Mesodermal cell (in vitro differentiated cells): Measurements from ENCODE around the gene FCRL5.
"Not testable (repeated sequence)": the region's sequence is repeated elsewhere in the genome, so short reads cannot be mapped to it uniquely, and the experiment has no call there.

Experiments
- H3K27ac ChIP-seq: 2 replicates; pipeline ENCODE4 v1.7.0; 2013; ENCODE audit warnings: mild to moderate bottlenecking, low read depth, low read length, moderate library complexity; ENCODE audit not compliant: severe bottlenecking
- H3K36me3 ChIP-seq: 2 replicates; pipeline ENCODE4 v1.7.1; 2013; ENCODE audit warnings: mild to moderate bottlenecking, low read length, moderate library complexity; ENCODE audit not compliant: control insufficient read depth, insufficient read depth
- H3K4me1 ChIP-seq: one replicate; pipeline ENCODE4 v1.7.1; 2013; ENCODE audit warnings: mild to moderate bottlenecking, low read length; ENCODE audit not compliant: insufficient read depth, control insufficient read depth, poor library complexity, severe bottlenecking
- H3K4me3 ChIP-seq: 2 replicates; pipeline ENCODE4 v1.7.0; 2013; ENCODE audit warnings: low read length, control low read depth, mild to moderate bottlenecking; ENCODE audit not compliant: insufficient read depth, poor library complexity, severe bottlenecking; ENCODE audit errors: extremely low read depth
- H3K9me3 ChIP-seq: 2 replicates; pipeline ENCODE4 v1.7.1; 2013; ENCODE audit warnings: mild to moderate bottlenecking, low read length, moderate library complexity; ENCODE audit not compliant: control insufficient read depth
- WGBS, 2 experiments: methylation state at CpG; one replicate each; pipeline ENCODE4 v1.1.5; 2013; ENCODE audit warnings: missing lambda C conversion rate in 2 of 2; ENCODE audit not compliant: insufficient coverage in 2 of 2; 5-methylcytosine and 5-hydroxymethylcytosine counted together

FCRL5 gene

GRCh38 chr1:157575744-157576143 is 23.4 kb upstream of the FCRL5 start:
- H3K4me3 ChIP-seq = no peak overlapping the region
- no peak overlapping the region for H3K27ac ChIP-seq
- H3K36me3 ChIP-seq = no peaks in the 10 kb centered on the region
- no CpG with 5 or more reads among the region's 2 CpGs for WGBS, 2 experiments
- H3K9me3 ChIP-seq = no peaks in the 10 kb centered on the region
- H3K4me1 ChIP-seq = no peaks in the 10 kb centered on the region

- Histone ChIP-seq H3K27ac (no peak overlapping the region), H3K36me3 (no peaks in the 10 kb centered on the region), H3K9me3 (no peaks in the 10 kb centered on the region), H3K4me3 (no peak overlapping the region), H3K4me1 (no peaks in the 10 kb centered on the region)
- no CpG with 5 or more reads among the region's 1 CpG for WGBS, 2 experiments
Observed at GRCh38 chr1:157574836-157575235, 22.5 kb upstream of the FCRL5 start.

GRCh38 chr1:157566484-157567300 is 14.4 kb upstream of the FCRL5 start:
- WGBS, 2 experiments = 88 to 90% methylated on average over 8 to 9 of the region's 14 CpGs
- Histone ChIP-seq H3K9me3 (no peaks in the 10 kb centered on the region), H3K4me3 (no peak overlapping the region), H3K4me1 (no peaks in the 10 kb centered on the region), H3K36me3 (no peaks in the 10 kb centered on the region), H3K27ac (no peak overlapping the region)

- Histone ChIP-seq H3K27ac (no peak overlapping the region), H3K36me3 (no peaks in the 10 kb centered on the region), H3K9me3 (no peaks in the 10 kb centered on the region), H3K4me3 (no peak overlapping the region), H3K4me1 (no peaks in the 10 kb centered on the region)
- WGBS, 2 experiments = 78 to 83% methylated on average over 1 to 2 of the region's 2 CpGs
Observed at GRCh38 chr1:157562515-157562914, 10.2 kb upstream of the FCRL5 start.

- no CpG with 5 or more reads among the region's 2 CpGs for WGBS, 2 experiments
Observed at GRCh38 chr1:157558119-157558518, 5.8 kb upstream of the FCRL5 start.

GRCh38 chr1:157548081-157548480 is 4.2 kb downstream of the FCRL5 start:
- WGBS, 2 experiments = no CpG with 5 or more reads among the region's 1 CpG
- not testable (repeated sequence) for H3K27ac ChIP-seq, H3K4me3 ChIP-seq, H3K9me3 ChIP-seq, H3K36me3 ChIP-seq, H3K4me1 ChIP-seq

More at GRCh38 chr1:157558119-157558518, 5.8 kb upstream of the FCRL5 start:
- no peak overlapping the region for H3K27ac ChIP-seq
- H3K9me3 ChIP-seq = no peaks in the 10 kb centered on the region
- no peak overlapping the region for H3K4me3 ChIP-seq
- no peaks in the 10 kb centered on the region for H3K4me1 ChIP-seq
- no peaks in the 10 kb centered on the region for H3K36me3 ChIP-seq

GRCh38 chr1:157542676-157543075 is 9.6 kb downstream of the FCRL5 start:
- WGBS, 2 experiments = 92 to 94% methylated on average over 6 of the region's 6 CpGs

GRCh38 chr1:157540852-157541251 is 11.5 kb downstream of the FCRL5 start:
- no peaks in the 10 kb centered on the region for H3K36me3 ChIP-seq
- H3K27ac ChIP-seq = no peak overlapping the region
- peaks cover 4% of the 10 kb centered on the region for H3K9me3 ChIP-seq
- H3K4me3 ChIP-seq = no peak overlapping the region
- WGBS, 2 experiments = 88 to 94% methylated on average over 1 to 2 of the region's 3 CpGs
- peaks cover 8% of the 10 kb centered on the region for H3K4me1 ChIP-seq

More at GRCh38 chr1:157542676-157543075, 9.6 kb downstream of the FCRL5 start:
- Histone ChIP-seq H3K9me3 (peaks cover 4% of the 10 kb centered on the region), H3K4me1 (peaks cover 8% of the 10 kb centered on the region), H3K4me3 (no peak overlapping the region), H3K27ac (no peak overlapping the region), H3K36me3 (no peaks in the 10 kb centered on the region)

GRCh38 chr1:157540160-157540748 is 12.1 kb downstream of the FCRL5 start:
- 5 to 14% methylated on average over 2 of the region's 2 CpGs for WGBS, 2 experiments
- Histone ChIP-seq H3K4me1 (peaks cover 8% of the 10 kb centered on the region), H3K36me3 (no peaks in the 10 kb centered on the region), H3K4me3 (no peak overlapping the region), H3K9me3 (peaks cover 4% of the 10 kb centered on the region), H3K27ac (no peak overlapping the region)

- Histone ChIP-seq H3K9me3 (peaks cover under 1% of the 10 kb centered on the region), H3K27ac (no peak overlapping the region)
Observed at GRCh38 chr1:157539568-157539967, 12.7 kb downstream of the FCRL5 start.

GRCh38 chr1:157532569-157532968 is 19.7 kb downstream of the FCRL5 start:
- WGBS, 2 experiments = 83% methylated on average over 1 of the region's 3 CpGs; no CpG with 5 or more reads in 1 of the 2 experiments
- H3K4me3 ChIP-seq = no peak overlapping the region
- H3K9me3 ChIP-seq = no peaks in the 10 kb centered on the region
- no peaks in the 10 kb centered on the region for H3K36me3 ChIP-seq
- H3K4me1 ChIP-seq = no peaks in the 10 kb centered on the region
- no peak overlapping the region for H3K27ac ChIP-seq

More at GRCh38 chr1:157539568-157539967, 12.7 kb downstream of the FCRL5 start:
- Histone ChIP-seq H3K36me3 (no peaks in the 10 kb centered on the region), H3K4me1 (peaks cover 8% of the 10 kb centered on the region), H3K4me3 (no peak overlapping the region)
